Measurements from ENCODE around the gene ABCD3. TPM values are rescaled to one million over a fixed set of nuclear protein-coding genes. Genes with fewer than 3 reads are reported as not detected.

Gene ABCD3
- total RNA-seq, 1 experiment from 2014 or later: 48.8 TPM

DNA sequence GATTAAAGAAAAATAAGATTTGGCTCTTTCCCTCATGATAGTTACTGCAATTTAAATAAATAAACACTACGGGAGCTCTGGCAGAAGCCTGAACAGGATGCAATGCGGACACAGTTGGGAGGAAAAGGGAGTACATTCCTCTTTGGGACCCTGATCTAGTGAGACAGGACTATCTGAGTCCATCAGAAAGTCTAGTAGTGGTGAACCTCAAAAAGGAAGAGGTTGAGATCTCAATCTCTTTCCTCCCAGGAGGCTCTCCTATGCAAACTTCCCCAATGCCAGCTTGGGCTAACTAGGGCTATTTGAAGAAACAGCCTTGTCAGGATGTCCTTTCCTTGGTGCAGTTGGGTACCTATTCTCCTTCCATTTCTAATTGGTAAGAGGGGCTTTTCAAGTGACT is 4.9 kb upstream of the ABCD3 start:
- no peak for TF ChIP-seq EZH2phosphoT487 (IDR thresholded peaks at IDR 0.05; ENCODE audit: borderline replicate concordance)
- TF ChIP-seq, protein P1, sequence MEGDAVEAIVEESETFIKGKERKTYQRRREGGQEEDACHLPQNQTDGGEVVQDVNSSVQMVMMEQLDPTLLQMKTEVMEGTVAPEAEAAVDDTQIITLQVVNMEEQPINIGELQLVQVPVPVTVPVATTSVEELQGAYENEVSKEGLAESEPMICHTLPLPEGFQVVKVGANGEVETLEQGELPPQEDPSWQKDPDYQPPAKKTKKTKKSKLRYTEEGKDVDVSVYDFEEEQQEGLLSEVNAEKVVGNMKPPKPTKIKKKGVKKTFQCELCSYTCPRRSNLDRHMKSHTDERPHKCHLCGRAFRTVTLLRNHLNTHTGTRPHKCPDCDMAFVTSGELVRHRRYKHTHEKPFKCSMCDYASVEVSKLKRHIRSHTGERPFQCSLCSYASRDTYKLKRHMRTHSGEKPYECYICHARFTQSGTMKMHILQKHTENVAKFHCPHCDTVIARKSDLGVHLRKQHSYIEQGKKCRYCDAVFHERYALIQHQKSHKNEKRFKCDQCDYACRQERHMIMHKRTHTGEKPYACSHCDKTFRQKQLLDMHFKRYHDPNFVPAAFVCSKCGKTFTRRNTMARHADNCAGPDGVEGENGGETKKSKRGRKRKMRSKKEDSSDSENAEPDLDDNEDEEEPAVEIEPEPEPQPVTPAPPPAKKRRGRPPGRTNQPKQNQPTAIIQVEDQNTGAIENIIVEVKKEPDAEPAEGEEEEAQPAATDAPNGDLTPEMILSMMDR (IDR thresholded peaks at IDR 0.05 in 2 of 3, conservative IDR thresholded peaks at IDR 0.05 in 1 of 3; ENCODE audit: borderline replicate concordance in 1 of 3, insufficient read depth in 1 of 3, low read depth in 2 of 3, low read length in 2 of 3): no peak
- TF ChIP-seq, protein P2, sequence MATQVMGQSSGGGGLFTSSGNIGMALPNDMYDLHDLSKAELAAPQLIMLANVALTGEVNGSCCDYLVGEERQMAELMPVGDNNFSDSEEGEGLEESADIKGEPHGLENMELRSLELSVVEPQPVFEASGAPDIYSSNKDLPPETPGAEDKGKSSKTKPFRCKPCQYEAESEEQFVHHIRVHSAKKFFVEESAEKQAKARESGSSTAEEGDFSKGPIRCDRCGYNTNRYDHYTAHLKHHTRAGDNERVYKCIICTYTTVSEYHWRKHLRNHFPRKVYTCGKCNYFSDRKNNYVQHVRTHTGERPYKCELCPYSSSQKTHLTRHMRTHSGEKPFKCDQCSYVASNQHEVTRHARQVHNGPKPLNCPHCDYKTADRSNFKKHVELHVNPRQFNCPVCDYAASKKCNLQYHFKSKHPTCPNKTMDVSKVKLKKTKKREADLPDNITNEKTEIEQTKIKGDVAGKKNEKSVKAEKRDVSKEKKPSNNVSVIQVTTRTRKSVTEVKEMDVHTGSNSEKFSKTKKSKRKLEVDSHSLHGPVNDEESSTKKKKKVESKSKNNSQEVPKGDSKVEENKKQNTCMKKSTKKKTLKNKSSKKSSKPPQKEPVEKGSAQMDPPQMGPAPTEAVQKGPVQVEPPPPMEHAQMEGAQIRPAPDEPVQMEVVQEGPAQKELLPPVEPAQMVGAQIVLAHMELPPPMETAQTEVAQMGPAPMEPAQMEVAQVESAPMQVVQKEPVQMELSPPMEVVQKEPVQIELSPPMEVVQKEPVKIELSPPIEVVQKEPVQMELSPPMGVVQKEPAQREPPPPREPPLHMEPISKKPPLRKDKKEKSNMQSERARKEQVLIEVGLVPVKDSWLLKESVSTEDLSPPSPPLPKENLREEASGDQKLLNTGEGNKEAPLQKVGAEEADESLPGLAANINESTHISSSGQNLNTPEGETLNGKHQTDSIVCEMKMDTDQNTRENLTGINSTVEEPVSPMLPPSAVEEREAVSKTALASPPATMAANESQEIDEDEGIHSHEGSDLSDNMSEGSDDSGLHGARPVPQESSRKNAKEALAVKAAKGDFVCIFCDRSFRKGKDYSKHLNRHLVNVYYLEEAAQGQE (IDR thresholded peaks at IDR 0.05; ENCODE audit: low read depth): no peak
- TF ChIP-seq SP1 (IDR thresholded peaks at IDR 0.05; ENCODE audit: low read depth): no peak
- no peak for TF ChIP-seq CBX3 (IDR thresholded peaks at IDR 0.05; ENCODE audit: low read depth)
- TF ChIP-seq, protein P3, sequence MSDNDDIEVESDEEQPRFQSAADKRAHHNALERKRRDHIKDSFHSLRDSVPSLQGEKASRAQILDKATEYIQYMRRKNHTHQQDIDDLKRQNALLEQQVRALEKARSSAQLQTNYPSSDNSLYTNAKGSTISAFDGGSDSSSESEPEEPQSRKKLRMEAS (IDR thresholded peaks at IDR 0.05): no peak
- no peak for TF ChIP-seq FOSL1 (IDR thresholded peaks at IDR 0.05; ENCODE audit: low read depth)
- no peak for TF ChIP-seq EZH2 (IDR thresholded peaks at IDR 0.05)
- no peak for TF ChIP-seq EGR1 (IDR thresholded peaks at IDR 0.05; ENCODE audit: low read depth)
- CTCF ChIA-PET: no interaction called here

More for the DNA sequence above, 4.9 kb upstream of the ABCD3 start:
- no peak for ATAC-seq
- H3K9me3 ChIP-seq (ENCODE audit: control insufficient read depth in 1 of 2, insufficient read depth in 1 of 2, low read depth in 1 of 2, low read length in 2 of 2): no peaks in the 10 kb centered on the region
- ChIA-PET POLR2A (no interaction called here), RAD21 (ENCODE audit: low non-redundant PET in 1 of 2, low total read pairs in 2 of 2, uncharacterized antibody in 2 of 2, unreplicated experiment in 2 of 2) (no interaction called here)
- no peaks in the 10 kb centered on the region for H3K79me2 ChIP-seq (ENCODE audit: insufficient read depth, low read length)
- DNase-seq (ENCODE audit: low read depth, low spot score): no peak
- no TSS peak for BruUV-seq (replicated peaks)
- H3K4me2 ChIP-seq (ENCODE audit: low read length): no peak overlapping the region
- intact Hi-C loops (cut with micrococcal nuclease): no loop called here
- H3K9me2 ChIP-seq (ENCODE audit: insufficient read depth): no peaks in the 10 kb centered on the region
- H3K4me1 ChIP-seq (ENCODE audit: control insufficient read depth in 1 of 2, insufficient read depth in 2 of 2, low read length in 2 of 2): peaks cover 7 to 9% of the 10 kb centered on the region in 2 experiments
- H3K36me3 ChIP-seq (ENCODE audit: control insufficient read depth in 1 of 2, insufficient read depth in 2 of 2, low read length in 2 of 2): no peaks in the 10 kb centered on the region
- no peak overlapping the region for H3K9ac ChIP-seq (ENCODE audit: low read length)
- H3K27me3 ChIP-seq (ENCODE audit: insufficient read depth, low read length): no peaks in the 10 kb centered on the region
- H4K20me1 ChIP-seq (ENCODE audit: insufficient read depth): no peaks in the 10 kb centered on the region
- H3K4me3 ChIP-seq (replicated peaks in 1 of 2; ENCODE audit: low read depth in 1 of 2, low read length in 2 of 2): no peak overlapping the region
- no peak overlapping the region for H2AFZ ChIP-seq (ENCODE audit: low read depth, low read length, poor library complexity, severe bottlenecking)
- no peak overlapping the region for H3K27ac ChIP-seq (ENCODE audit: low read depth, low read length)
